ENCODE data around the gene PARD6G.

PARD6G gene

GRCh38 chr18:80188643-80189530, 58.4 kb downstream of the PARD6G start:
- no CpG with 5 or more reads among the region's 20 CpGs for WGBS (ENCODE audit: extremely low coverage, insufficient coverage, low lambda C conversion rate)
- no peak overlapping the region for H3K27ac ChIP-seq (ENCODE audit: low read depth, low read length)
- no peak overlapping the region for H2BK120ac ChIP-seq (ENCODE audit: low read depth, low read length)
- H3K79me2 ChIP-seq (ENCODE audit: control insufficient read depth, insufficient read depth, low read length) = no peaks in the 10 kb centered on the region
- no peak overlapping the region for H2BK15ac ChIP-seq (replicated peaks; ENCODE audit: low read depth)
- H3K79me1 ChIP-seq (ENCODE audit: low read length) = no peaks in the 10 kb centered on the region
- no peak overlapping the region for H3K4ac ChIP-seq (ENCODE audit: low read depth, low read length)
- H2BK5ac ChIP-seq (ENCODE audit: low read length) = no peak overlapping the region
- no peak overlapping the region for H4K8ac ChIP-seq (ENCODE audit: low read depth, low read length)
- H3K4me3 ChIP-seq (ENCODE audit: low read length) = no peak overlapping the region
- no peak overlapping the region for H3K9ac ChIP-seq (ENCODE audit: low read length)
- H3K56ac ChIP-seq (ENCODE audit: low read length) = no peak overlapping the region
- no peak overlapping the region for H4K5ac ChIP-seq (ENCODE audit: low read length)
- H3K27me3 ChIP-seq (ENCODE audit: insufficient read depth, low read length, poor library complexity) = no peaks in the 10 kb centered on the region
- H3K4me1 ChIP-seq (ENCODE audit: control insufficient read depth, low read depth, low read length) = no peaks in the 10 kb centered on the region
- H3K36me3 ChIP-seq (ENCODE audit: control insufficient read depth, insufficient read depth, low read length) = no peaks in the 10 kb centered on the region
- DNase-seq = no peak
- no peak overlapping the region for H3K23ac ChIP-seq (ENCODE audit: low read length)
- no peak overlapping the region for H2AK5ac ChIP-seq (ENCODE audit: low read length)
- H3K4me2 ChIP-seq (ENCODE audit: low read length) = no peak overlapping the region
- no peak overlapping the region for H3K18ac ChIP-seq (ENCODE audit: low read length)

GRCh38 chr18:80187956-80188642, 59.2 kb downstream of the PARD6G start:
- no peak overlapping the region for H4K5ac ChIP-seq (ENCODE audit: low read length)
- H3K23ac ChIP-seq (ENCODE audit: low read length) = no peak overlapping the region
- H3K18ac ChIP-seq (ENCODE audit: low read length) = no peak overlapping the region
- no peak overlapping the region for H3K4me3 ChIP-seq (ENCODE audit: low read length)
- H3K4me2 ChIP-seq (ENCODE audit: low read length) = no peak overlapping the region
- H2BK5ac ChIP-seq (ENCODE audit: low read length) = no peak overlapping the region
- no peak overlapping the region for H3K56ac ChIP-seq (ENCODE audit: low read length)
- H2BK15ac ChIP-seq (replicated peaks; ENCODE audit: low read depth) = no peak overlapping the region
- H3K4me1 ChIP-seq (ENCODE audit: control insufficient read depth, low read depth, low read length) = no peaks in the 10 kb centered on the region
- H3K27me3 ChIP-seq (ENCODE audit: insufficient read depth, low read length, poor library complexity) = no peaks in the 10 kb centered on the region
- no peak overlapping the region for H2AK5ac ChIP-seq (ENCODE audit: low read length)
- H3K4ac ChIP-seq (ENCODE audit: low read depth, low read length) = no peak overlapping the region
- no peaks in the 10 kb centered on the region for H3K79me2 ChIP-seq (ENCODE audit: control insufficient read depth, insufficient read depth, low read length)
- no peak overlapping the region for H3K9ac ChIP-seq (ENCODE audit: low read length)
- H3K27ac ChIP-seq (ENCODE audit: low read depth, low read length) = no peak overlapping the region
- H3K79me1 ChIP-seq (ENCODE audit: low read length) = no peaks in the 10 kb centered on the region
- H2BK120ac ChIP-seq (ENCODE audit: low read depth, low read length) = no peak overlapping the region
- no CpG with 5 or more reads among the region's 19 CpGs for WGBS (ENCODE audit: extremely low coverage, insufficient coverage, low lambda C conversion rate)
- H4K8ac ChIP-seq (ENCODE audit: low read depth, low read length) = no peak overlapping the region
- H3K36me3 ChIP-seq (ENCODE audit: control insufficient read depth, insufficient read depth, low read length) = no peaks in the 10 kb centered on the region
- DNase-seq = no peak

GRCh38 chr18:80185545-80185944, 61.8 kb downstream of the PARD6G start:
- Histone ChIP-seq H3K79me1 (ENCODE audit: low read length) (no peaks in the 10 kb centered on the region), H3K23ac (ENCODE audit: low read length) (no peak overlapping the region), H2BK15ac (replicated peaks; ENCODE audit: low read depth) (no peak overlapping the region), H3K4me1 (ENCODE audit: control insufficient read depth, low read depth, low read length) (no peaks in the 10 kb centered on the region), H3K27me3 (ENCODE audit: insufficient read depth, low read length, poor library complexity) (no peaks in the 10 kb centered on the region), H3K4me3 (ENCODE audit: low read length) (no peak overlapping the region), H2BK5ac (ENCODE audit: low read length) (no peak overlapping the region), H2BK120ac (ENCODE audit: low read depth, low read length) (no peak overlapping the region), H3K36me3 (ENCODE audit: control insufficient read depth, insufficient read depth, low read length) (no peaks in the 10 kb centered on the region), H4K5ac (ENCODE audit: low read length) (no peak overlapping the region), H3K27ac (ENCODE audit: low read depth, low read length) (no peak overlapping the region), H4K8ac (ENCODE audit: low read depth, low read length) (no peak overlapping the region), H3K18ac (ENCODE audit: low read length) (no peak overlapping the region), H3K9ac (ENCODE audit: low read length) (no peak overlapping the region), H3K79me2 (ENCODE audit: control insufficient read depth, insufficient read depth, low read length) (no peaks in the 10 kb centered on the region), H2AK5ac (ENCODE audit: low read length) (no peak overlapping the region), H3K56ac (ENCODE audit: low read length) (no peak overlapping the region), H3K4ac (ENCODE audit: low read depth, low read length) (no peak overlapping the region), H3K4me2 (ENCODE audit: low read length) (no peak overlapping the region)
- DNase-seq = no peak
- WGBS (ENCODE audit: extremely low coverage, insufficient coverage, low lambda C conversion rate) = no CpG with 5 or more reads among the region's 12 CpGs

GRCh38 chr18:80184243-80184772, 63.0 kb downstream of the PARD6G start:
- Histone ChIP-seq H3K79me2 (ENCODE audit: control insufficient read depth, insufficient read depth, low read length) (no peaks in the 10 kb centered on the region), H3K4me3 (ENCODE audit: low read length) (no peak overlapping the region), H2BK120ac (ENCODE audit: low read depth, low read length) (no peak overlapping the region)

GRCh38 chr18:80183273-80184050, 63.9 kb downstream of the PARD6G start:
- H4K5ac ChIP-seq (ENCODE audit: low read length) = no peak overlapping the region
- H3K27me3 ChIP-seq (ENCODE audit: insufficient read depth, low read length, poor library complexity) = no peaks in the 10 kb centered on the region
- H2AK5ac ChIP-seq (ENCODE audit: low read length) = no peak overlapping the region
- H3K4me1 ChIP-seq (ENCODE audit: control insufficient read depth, low read depth, low read length) = no peaks in the 10 kb centered on the region
- no peak overlapping the region for H3K4me2 ChIP-seq (ENCODE audit: low read length)
- H3K23ac ChIP-seq (ENCODE audit: low read length) = no peak overlapping the region
- H3K36me3 ChIP-seq (ENCODE audit: control insufficient read depth, insufficient read depth, low read length) = no peaks in the 10 kb centered on the region
- H3K18ac ChIP-seq (ENCODE audit: low read length) = no peak overlapping the region
- H3K56ac ChIP-seq (ENCODE audit: low read length) = no peak overlapping the region
- no peak overlapping the region for H3K4ac ChIP-seq (ENCODE audit: low read depth, low read length)
- H3K4me3 ChIP-seq (ENCODE audit: low read length) = no peak overlapping the region
- no peak overlapping the region for H2BK15ac ChIP-seq (replicated peaks; ENCODE audit: low read depth)
- H3K79me1 ChIP-seq (ENCODE audit: low read length) = no peaks in the 10 kb centered on the region
- WGBS (ENCODE audit: extremely low coverage, insufficient coverage, low lambda C conversion rate) = no CpG with 5 or more reads among the region's 13 CpGs
- H3K79me2 ChIP-seq (ENCODE audit: control insufficient read depth, insufficient read depth, low read length) = no peaks in the 10 kb centered on the region
- H4K8ac ChIP-seq (ENCODE audit: low read depth, low read length) = no peak overlapping the region
- no peak overlapping the region for H3K9ac ChIP-seq (ENCODE audit: low read length)
- no peak overlapping the region for H2BK120ac ChIP-seq (ENCODE audit: low read depth, low read length)
- no peak overlapping the region for H2BK5ac ChIP-seq (ENCODE audit: low read length)
- H3K27ac ChIP-seq (ENCODE audit: low read depth, low read length) = no peak overlapping the region
- DNase-seq = no peak

More at GRCh38 chr18:80184243-80184772, 63.0 kb downstream of the PARD6G start:
- H2AK5ac ChIP-seq (ENCODE audit: low read length) = no peak overlapping the region
- H3K9ac ChIP-seq (ENCODE audit: low read length) = no peak overlapping the region
- H3K56ac ChIP-seq (ENCODE audit: low read length) = no peak overlapping the region
- no peak overlapping the region for H4K8ac ChIP-seq (ENCODE audit: low read depth, low read length)
- H3K18ac ChIP-seq (ENCODE audit: low read length) = no peak overlapping the region
- no peak overlapping the region for H2BK5ac ChIP-seq (ENCODE audit: low read length)
- H2BK15ac ChIP-seq (replicated peaks; ENCODE audit: low read depth) = no peak overlapping the region
- no peaks in the 10 kb centered on the region for H3K79me1 ChIP-seq (ENCODE audit: low read length)
- DNase-seq = no peak
- H3K4me2 ChIP-seq (ENCODE audit: low read length) = no peak overlapping the region
- H3K27me3 ChIP-seq (ENCODE audit: insufficient read depth, low read length, poor library complexity) = no peaks in the 10 kb centered on the region
- no peak overlapping the region for H3K4ac ChIP-seq (ENCODE audit: low read depth, low read length)
- H3K4me1 ChIP-seq (ENCODE audit: control insufficient read depth, low read depth, low read length) = no peaks in the 10 kb centered on the region
- H4K5ac ChIP-seq (ENCODE audit: low read length) = no peak overlapping the region
- no CpG with 5 or more reads among the region's 26 CpGs for whole genome bisulfite sequencing (ENCODE audit: extremely low coverage, insufficient coverage, low lambda C conversion rate)
- H3K27ac ChIP-seq (ENCODE audit: low read depth, low read length) = no peak overlapping the region
- no peak overlapping the region for H3K23ac ChIP-seq (ENCODE audit: low read length)
- no peaks in the 10 kb centered on the region for H3K36me3 ChIP-seq (ENCODE audit: control insufficient read depth, insufficient read depth, low read length)
